Hepatocyte (in vitro differentiated cells): ENCODE results near the gene CRY1.

ENCODE experiments used
- CTCF ChIP-seq: fragments of 200-600 bp; sonication (generic); IDR thresholded peaks from 2 replicates; pipeline ENCODE4 v1.5.1; 2016; ENCODE audit warnings: antibody characterized with exemption, mild to moderate bottlenecking; ENCODE audit not compliant: poor library complexity
- EZH2 ChIP-seq: fragments of 200-600 bp; sonication (generic); IDR thresholded peaks from 2 replicates; pipeline ENCODE4 v1.6.1; 2016; ENCODE audit warnings: antibody characterized with exemption, mild to moderate bottlenecking, borderline replicate concordance
- EZH2phosphoT487 ChIP-seq: fragments of 200-600 bp; sonication (generic); IDR thresholded peaks from one replicate; pipeline ENCODE4 v1.6.1; 2018; ENCODE audit warnings: antibody characterized with exemption, mild to moderate bottlenecking, low read depth, moderate library complexity; ENCODE audit not compliant: unreplicated experiment, severe bottlenecking

GRCh38 chr12:107012736-107013425 lies 80.5 kb downstream of the CRY1 start:
- no peak for TF ChIP-seq CTCF
- no peak for TF ChIP-seq EZH2
- TF ChIP-seq EZH2phosphoT487 = no peak
